ENCODE data around the gene CNTNAP3B. TPM values are rescaled to one million over a fixed set of nuclear protein-coding genes. Genes with fewer than 3 reads are reported as not detected.
"Not testable (repeated sequence)": the region's sequence is repeated elsewhere in the genome, so short reads cannot be mapped to it uniquely, and the experiment has no call there.

Gene CNTNAP3B
- total and polyA plus RNA-seq, 5 experiments from 2014 or later: not detected

DNA sequence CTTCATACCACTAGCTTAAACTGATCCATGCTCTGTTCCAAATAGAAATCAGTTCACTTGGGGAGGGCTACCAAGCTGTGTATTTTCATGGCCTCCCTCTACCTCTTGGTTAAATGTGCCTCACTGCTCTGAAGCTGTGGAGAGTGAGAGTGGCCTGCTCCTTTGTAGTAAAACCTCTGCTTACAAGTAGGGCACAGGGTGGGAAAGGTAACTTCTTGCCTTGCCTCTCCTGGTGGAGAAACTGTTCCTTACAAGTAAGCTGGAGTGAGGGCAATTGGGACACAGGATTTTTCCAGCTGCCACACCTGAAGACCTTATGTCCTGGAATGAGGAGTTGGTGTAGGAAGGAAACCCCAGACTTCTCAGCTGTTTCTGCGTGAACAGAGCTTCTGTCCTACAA lies 211.9 kb downstream of the CNTNAP3B start:
- H3K27me3 Mint-ChIP-seq, POLR2A ChIA-PET, DNase-seq, H3K4me3 Mint-ChIP-seq, ATAC-seq, H3K27ac Mint-ChIP-seq, H3K4me1 Mint-ChIP-seq, H3K36me3 Mint-ChIP-seq, H3K9me3 Mint-ChIP-seq: not testable (repeated sequence)

DNA sequence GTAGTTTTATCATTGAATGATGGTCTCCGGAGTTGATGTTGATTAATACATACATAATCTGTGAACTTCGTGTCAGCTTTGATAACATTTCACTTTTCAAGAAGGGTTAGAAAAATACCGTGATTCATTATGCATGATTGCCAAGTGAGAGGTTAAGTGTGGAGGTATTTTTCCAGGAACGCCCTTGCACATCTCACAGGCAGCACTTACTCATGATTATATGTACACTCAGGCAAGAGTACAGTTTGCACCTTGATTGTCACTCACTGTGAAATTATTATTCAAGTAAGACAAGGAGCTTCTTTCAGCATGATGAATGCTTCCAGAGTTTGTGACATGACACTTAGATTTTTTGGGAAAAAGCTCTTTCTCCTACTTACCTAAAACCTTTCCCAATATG lies 223.7 kb downstream of the CNTNAP3B start:
- H3K36me3 Mint-ChIP-seq, H3K4me3 Mint-ChIP-seq, DNase-seq, POLR2A ChIA-PET, H3K4me1 Mint-ChIP-seq, H3K9me3 Mint-ChIP-seq, H3K27me3 Mint-ChIP-seq, ATAC-seq, H3K27ac Mint-ChIP-seq: not testable (repeated sequence)

DNA sequence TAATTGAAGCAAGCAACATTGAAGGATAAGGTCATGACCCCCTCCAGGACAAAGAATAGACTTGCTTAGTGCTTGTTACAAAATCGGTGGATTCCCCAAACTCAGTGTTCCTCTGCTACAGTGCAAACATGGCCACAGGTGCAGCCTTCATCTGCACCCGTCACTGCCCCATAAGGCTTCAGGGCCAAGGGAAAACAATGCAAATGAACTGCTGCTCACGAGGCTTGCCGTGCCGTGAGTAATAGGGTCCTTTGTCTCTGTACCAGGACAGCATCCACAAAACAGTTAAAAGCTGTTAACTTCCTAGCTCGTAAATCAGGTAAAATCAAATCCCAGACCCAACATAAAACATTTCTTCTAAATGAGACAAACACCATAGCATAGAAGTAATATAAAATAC lies 226.5 kb downstream of the CNTNAP3B start:
- H3K4me1 Mint-ChIP-seq, H3K27ac Mint-ChIP-seq, POLR2A ChIA-PET: not testable (repeated sequence)

DNA sequence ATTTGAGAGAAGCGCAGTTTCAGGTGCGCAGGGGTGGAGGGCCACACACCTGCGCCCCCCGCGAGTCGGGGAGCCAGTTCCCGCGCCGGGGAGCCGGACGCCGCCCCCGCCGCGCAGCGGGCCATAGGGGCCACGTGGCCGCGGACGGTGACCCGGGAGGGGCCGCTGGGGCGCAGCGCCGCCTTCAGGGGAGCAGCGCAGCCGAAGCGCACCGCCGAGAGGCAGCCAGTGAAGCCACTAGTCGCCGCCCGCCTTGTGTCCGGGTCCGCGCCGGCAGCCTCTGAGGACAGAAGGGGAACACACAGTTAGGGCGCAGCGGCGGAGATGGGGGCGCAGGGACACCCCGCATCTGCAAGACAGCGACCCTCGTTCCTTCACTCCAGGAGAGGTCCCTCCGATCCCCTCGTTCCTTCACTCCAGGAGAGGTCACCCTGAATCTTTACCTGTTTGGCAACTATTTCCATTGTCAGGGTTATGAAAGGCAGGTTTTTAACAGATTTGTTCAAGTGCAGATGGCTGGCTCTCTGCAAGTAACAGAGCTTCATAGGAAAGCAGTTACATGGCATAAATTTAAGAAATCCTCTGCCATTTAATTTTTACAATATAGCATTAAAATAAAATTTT lies 230.4 kb downstream of the CNTNAP3B start:
- ATAC-seq, H3K4me1 Mint-ChIP-seq, H3K36me3 Mint-ChIP-seq, H3K27me3 Mint-ChIP-seq, DNase-seq, H3K27ac Mint-ChIP-seq, H3K4me3 Mint-ChIP-seq, H3K9me3 Mint-ChIP-seq, POLR2A ChIA-PET: not testable (repeated sequence)

More for the DNA sequence above, 226.5 kb downstream of the CNTNAP3B start:
- not testable (repeated sequence) for H3K4me3 Mint-ChIP-seq, H3K9me3 Mint-ChIP-seq, H3K27me3 Mint-ChIP-seq, DNase-seq, ATAC-seq, H3K36me3 Mint-ChIP-seq

DNA sequence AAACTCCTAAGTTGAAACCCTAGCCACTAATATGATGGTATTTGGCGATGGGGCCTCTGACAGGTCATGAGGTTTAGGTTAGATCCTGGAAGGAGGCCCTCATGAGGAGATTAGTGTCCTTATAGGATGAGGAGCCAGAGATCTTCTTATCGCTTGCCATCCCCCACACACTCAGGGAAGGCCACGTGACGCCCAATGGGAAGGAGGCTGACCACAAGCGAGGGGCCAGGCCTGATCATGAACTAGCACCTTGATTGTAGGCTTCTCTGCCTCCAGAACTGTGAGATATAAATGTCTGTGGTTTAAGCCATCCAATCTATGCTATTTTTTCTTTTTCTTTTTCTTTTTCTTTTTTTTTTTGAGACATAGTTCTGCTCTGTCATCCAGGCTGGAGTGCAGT lies 254.7 kb downstream of the CNTNAP3B start:
- H3K27me3 Mint-ChIP-seq, H3K4me3 Mint-ChIP-seq, DNase-seq, POLR2A ChIA-PET, H3K9me3 Mint-ChIP-seq, H3K4me1 Mint-ChIP-seq, H3K36me3 Mint-ChIP-seq, H3K27ac Mint-ChIP-seq, ATAC-seq: not testable (repeated sequence)

DNA sequence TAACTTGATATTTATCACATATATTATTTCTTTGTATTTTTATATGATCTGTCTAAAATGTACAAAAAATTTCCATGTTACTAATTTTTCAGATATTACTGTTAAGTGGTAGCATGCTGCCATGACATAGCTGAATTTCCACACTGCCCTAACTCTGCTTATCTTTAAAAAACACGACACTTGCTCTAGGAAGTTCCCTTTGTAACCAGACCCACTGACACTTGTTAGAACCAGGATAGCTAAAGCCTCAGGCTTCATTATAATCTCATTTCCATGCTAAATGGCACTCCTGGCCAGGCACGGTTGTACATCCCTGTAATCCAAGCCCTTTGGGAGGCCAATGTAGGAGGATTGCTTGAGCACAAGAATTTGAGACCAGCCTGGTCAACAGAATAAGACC lies 273.8 kb downstream of the CNTNAP3B start:
- POLR2A ChIA-PET, H3K4me1 Mint-ChIP-seq, H3K27me3 Mint-ChIP-seq, ATAC-seq, H3K36me3 Mint-ChIP-seq, DNase-seq, H3K27ac Mint-ChIP-seq, H3K9me3 Mint-ChIP-seq, H3K4me3 Mint-ChIP-seq: not testable (repeated sequence)

DNA sequence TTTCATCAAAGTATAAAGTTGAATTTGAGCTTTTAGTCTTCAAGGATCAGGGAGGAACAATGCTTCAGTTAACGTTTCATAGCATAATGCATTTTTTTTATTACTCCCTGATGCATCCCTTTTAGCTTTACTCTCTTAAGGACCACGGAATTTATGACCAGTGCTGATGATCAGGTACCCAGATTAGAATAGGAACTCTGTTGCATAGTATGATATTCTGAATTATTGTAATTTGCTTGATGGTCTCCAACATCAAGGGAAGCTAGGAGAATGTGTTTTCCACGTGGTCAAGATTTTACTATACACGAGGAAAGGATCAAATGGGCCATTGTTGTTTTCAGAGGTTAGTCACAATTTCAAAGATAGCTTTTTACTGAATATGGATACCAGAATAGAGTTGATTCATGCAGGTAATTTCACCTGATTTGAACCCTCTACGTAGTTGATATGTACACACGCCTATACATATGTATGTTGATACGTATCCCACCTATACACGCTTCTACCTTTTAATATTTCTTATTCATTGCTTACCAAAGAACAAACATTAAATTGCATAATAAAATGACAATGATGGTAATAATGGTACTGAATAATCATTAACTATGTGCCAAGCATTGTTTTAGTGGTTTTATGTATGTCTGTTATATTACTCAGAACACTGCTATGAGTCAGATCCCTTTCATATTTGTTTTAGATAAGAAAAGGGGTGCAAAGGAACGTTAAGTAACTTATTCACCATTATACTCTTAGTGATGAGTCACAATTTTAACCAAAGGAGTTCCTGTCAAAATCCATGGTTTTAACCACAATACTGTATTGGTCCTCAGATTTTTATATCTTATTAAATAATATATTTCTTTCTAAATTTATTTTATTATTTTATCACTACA lies 277.1 kb downstream of the CNTNAP3B start:
- H3K4me3 Mint-ChIP-seq, POLR2A ChIA-PET, H3K27ac Mint-ChIP-seq: not testable (repeated sequence)

DNA sequence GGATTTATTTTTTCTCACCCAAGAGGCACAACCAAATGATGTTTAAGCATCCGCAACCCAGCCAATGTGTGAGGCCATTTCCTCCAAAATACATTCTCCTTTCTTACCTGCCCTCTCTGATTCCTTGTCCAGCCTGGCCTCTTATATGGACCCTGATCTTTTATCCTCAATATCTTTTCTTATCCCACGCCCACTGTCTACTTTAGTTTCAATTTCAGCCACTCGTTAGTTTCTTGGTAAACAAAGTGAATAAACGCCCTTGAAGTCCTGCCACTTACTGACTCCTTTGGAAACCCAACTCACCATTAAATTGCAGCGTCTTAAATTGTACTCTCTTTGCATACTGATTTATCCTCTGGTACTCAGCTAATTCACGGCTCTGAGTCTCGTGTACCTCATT lies 281.4 kb downstream of the CNTNAP3B start:
- H3K4me1 Mint-ChIP-seq, H3K4me3 Mint-ChIP-seq, H3K27ac Mint-ChIP-seq, POLR2A ChIA-PET, H3K9me3 Mint-ChIP-seq, ATAC-seq, H3K27me3 Mint-ChIP-seq, H3K36me3 Mint-ChIP-seq, DNase-seq: not testable (repeated sequence)

More for the DNA sequence above, 277.1 kb downstream of the CNTNAP3B start:
- not testable (repeated sequence) for DNase-seq, H3K27me3 Mint-ChIP-seq, H3K36me3 Mint-ChIP-seq, H3K9me3 Mint-ChIP-seq, H3K4me1 Mint-ChIP-seq, ATAC-seq

Other genes starting within 250 kb of the CNTNAP3B start
- not detected for gene SPATA31A6, start 54.2 kb upstream of the CNTNAP3B start, total RNA-seq
- not detected for gene SPATA31A6, start 54.2 kb upstream of the CNTNAP3B start, polyA plus RNA-seq

Data from naive thymus-derived CD8-positive, alpha-beta T cell (primary cell).